A204.1 (cell line): ENCODE data around the gene TCF4.

Source experiments
- FAIRE-seq: peaks from 2 replicates; lab custom pipeline; 2012; peaks lifted over from hg19 to GRCh38; lab: Jason Lieb, UNC

TCF4 gene

DNA sequence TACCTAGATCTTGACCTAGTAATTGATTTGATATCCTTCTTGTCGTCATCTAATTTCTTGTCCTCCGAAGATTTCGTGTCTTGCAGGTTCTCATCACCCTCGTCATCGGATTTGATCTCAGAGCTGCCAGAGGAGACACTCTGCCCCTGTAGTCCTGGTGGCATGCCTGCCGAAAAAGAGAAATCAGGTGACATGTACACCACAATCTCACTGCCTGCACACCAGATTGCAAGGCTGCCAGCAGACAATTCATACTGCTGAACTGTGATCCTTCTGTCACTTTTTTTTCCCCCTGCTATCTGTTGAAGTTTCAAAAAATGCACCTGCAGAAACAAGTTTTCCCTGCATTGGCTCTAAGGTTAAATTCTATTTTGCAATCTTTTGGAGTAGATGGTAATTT lies 355.5 kb downstream of the TCF4 start:
- no peak for FAIRE-seq

DNA sequence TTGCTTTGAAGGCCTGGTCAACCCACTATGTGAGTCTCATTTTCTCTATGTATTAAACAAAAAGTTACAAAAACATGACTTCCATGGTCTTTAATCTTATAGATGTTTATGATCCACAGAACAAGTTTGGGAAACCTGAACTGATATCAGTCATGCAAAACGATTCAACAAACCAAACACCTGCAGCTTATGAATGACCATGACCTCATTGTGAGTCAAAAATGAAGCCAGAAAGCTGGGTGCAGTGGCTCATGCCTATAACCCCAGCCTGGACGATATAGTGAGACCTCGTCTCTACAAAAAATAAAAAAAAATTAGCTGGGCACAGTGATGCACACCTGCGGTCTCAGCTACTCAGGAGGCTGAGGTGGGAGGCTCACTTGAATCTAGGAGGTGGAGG lies 358.3 kb downstream of the TCF4 start:
- FAIRE-seq: no peak

DNA sequence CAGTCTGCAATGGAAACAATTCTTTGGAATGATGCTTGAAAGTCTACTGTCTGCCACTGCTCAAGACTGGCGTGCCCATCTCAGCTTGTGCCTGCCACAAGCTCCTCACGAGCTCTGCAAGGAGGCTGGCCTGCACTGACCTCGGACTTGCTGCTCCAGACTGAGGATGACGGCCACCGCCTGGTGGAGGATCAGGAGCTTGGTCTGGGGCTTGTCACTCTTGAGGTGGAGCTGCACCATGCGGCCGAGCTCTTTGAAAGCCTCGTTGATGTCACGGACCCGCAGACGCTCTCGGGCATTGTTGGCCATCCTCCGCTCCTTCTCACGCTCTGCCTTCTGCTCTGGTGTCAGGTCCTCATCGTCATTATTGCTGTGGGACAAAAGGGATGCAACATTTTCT lies 359.3 kb downstream of the TCF4 start:
- no peak for FAIRE-seq

DNA sequence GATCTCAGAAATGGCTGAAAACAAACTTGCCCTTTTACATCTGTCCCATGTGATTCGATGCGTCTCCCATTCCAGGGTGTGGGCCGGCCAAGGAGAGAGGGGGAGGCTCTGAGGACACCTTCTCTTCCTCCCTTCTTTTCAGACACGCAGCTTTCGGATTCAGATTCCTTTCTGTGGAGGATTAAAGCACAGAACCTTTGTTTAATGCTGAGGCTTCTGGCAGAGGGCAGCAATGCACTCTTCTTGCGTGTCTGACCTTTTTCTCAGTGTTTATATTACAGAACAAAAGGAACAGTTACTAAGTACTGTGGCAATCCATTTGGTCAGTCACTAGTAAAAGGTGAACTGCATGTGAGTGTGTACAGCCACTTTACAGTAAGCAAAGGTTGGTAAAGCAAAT lies 359.8 kb downstream of the TCF4 start:
- no peak for FAIRE-seq

DNA sequence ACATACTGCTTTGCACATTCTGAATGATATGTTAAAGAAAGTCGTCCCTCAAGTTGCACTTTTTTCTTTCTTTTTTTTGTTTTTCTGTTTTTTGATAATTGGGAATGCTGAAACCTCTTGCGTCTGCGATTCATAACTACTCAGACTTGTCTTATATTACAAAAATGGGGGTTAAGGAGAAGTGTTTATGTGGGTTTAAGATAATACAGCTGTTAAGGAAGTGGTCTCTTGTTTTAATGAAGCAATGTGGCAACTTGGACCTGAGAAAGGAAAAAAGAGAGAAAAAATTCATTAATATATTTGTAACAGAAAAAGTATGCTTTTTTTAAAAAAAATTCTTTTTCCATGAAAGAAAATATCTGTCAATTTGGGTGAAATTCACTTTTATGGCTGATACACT lies 360.2 kb downstream of the TCF4 start:
- no peak for FAIRE-seq

DNA sequence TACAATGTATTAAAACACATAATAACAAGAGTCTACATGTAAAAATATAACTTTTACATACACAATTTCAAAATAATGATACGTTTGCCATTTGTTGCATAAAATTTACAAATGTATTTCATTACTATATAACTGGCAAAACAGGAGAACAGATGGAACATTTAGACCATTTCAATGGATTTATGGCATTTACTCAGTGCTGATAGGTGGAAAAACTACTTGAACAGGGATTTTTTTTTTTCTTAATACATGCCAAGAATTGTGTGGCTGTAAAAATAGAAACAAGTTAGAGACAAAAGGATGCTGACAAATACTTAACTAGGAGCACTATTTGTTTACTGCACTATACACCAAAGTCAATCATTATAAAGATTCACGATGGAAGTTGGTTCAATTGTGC lies 361.9 kb downstream of the TCF4 start:
- no peak for FAIRE-seq

DNA sequence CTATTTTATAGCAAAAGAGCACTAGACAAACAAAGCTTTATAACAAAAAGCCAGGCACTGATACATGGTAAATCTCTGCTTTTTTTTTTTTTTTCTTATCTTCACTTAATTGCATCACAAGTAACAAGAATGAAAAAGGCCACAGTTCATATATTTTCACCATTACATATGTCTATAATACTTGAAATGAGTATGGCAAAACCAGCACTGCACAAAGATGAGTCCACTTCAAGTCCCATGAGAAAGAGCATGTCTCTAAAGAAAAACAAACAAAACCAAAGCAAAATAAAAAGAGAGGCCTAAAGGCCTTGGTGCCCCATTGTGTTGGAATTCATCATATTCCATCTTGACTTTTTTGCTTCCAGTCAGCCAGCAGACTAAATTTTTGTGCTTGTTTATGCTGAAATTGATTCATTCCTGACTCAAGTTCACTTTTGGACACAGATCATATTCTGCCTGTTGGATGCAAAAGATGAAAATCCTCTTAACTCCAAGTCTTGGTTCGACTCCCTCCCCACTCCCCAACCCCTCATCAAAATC lies 363.8 kb downstream of the TCF4 start:
- FAIRE-seq: no peak

DNA sequence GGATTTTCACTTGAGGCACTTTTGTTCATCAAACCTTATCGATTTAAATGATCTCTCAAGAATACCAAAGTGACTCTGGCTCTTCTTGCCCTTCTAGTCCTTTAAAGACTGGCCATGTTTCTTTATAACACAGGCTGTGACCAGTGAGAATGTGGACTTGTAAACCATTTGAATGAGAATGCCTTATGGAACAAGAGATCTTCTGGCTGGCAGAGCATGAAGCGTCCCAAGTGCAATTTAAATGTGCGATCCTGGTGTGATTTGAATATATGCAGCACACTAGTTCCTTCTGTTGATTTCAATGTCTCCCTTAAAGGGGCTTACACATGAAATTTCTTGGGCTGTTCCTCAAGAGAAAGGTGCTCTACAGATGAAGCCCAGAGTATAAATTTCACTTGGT lies 366.4 kb downstream of the TCF4 start:
- FAIRE-seq: no peak

DNA sequence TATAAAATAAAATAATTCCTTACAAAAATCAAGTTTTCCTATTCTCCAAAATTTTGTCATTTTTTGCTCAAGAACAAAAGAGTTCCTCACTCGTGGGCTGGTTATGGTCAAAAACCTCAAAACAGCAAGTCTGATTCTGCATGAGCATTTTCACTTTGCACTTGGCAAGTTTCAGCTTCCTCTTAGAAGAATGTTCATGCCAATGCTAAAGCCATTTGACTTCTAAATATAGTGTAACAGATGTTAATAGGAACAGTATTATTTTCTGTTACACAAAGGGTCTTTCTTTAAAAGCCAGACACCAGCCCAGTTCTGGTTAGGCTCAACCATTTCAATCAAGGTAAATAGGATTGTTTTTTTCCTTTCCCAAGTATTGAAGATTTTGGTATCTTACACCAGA lies 367.5 kb downstream of the TCF4 start:
- no peak for FAIRE-seq

DNA sequence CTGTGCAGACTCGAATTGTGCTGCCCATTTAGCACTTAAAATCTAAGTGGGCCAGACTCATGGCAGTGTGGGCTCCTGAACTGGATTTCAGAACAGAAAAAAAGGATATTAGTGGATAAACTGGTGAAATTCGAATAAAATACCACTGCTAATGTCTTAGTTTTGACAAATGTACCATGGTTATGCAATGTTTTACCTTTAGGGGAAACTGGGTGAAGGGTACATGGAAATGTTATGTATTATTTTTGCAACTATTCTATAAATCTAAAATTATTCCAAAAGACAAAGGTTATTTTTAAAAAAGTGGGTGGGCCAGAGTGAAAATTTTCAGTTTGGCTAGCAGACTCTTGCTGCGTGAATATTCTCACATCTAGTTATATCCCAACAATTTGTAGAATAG lies 368.2 kb downstream of the TCF4 start:
- FAIRE-seq: no peak

DNA sequence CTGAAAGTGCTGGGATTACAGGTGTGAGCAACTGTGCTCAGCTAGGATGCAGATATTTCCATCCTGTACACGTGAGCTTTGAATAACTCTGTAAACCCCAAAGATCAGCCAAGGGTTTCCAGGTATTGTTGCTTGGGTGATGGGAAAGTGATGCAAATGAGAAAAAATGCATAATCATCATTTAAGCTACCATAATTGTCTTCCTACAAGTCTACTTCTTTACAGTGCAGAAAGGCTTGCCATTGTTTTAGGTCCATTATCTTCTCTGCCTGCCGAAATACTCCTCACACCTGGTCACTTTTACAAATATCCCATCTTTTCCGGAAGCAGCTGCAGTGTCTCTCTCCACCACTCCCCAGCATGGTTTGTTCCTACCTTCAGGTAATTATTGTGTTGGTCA lies 368.9 kb downstream of the TCF4 start:
- FAIRE-seq: no peak

DNA sequence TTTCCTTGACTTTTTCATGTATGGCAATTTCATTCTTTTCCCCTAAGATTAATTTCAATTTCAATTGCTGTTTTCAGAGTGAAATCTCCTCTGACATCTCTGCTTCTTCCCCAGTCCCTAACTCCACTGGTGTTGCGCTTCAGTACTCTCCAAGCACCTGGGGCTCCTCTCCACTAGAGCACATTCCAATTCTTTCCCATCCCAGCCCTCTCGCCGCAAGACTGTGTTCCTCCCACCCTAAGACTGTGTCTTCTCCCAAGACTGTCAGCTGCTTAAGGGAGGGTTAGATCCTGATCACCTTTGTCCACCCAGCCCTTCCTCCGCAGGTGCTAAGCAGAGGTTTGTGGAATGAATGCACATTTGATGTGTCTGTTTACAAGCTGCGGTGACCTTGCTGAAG lies 373.0 kb downstream of the TCF4 start:
- no peak for FAIRE-seq

DNA sequence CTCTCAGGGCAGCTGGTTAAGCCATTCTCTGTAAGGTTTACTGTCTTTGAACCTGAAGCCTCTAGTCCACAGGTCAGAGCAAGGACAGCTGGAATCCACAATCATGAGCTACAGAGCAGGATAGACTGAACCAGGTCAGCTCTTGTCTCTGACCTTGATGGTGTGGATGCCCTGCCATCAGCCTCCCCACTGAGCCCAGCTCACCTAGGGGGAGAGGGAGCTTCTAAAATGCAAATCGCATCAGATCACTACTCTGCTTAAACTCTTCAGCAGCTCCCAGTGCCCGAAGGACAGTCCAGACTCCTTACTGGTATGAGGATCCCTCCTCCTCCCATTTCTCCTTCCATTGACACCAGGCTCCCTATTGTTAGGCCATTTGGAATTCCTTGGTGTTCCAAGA lies 373.5 kb downstream of the TCF4 start:
- FAIRE-seq: no peak

DNA sequence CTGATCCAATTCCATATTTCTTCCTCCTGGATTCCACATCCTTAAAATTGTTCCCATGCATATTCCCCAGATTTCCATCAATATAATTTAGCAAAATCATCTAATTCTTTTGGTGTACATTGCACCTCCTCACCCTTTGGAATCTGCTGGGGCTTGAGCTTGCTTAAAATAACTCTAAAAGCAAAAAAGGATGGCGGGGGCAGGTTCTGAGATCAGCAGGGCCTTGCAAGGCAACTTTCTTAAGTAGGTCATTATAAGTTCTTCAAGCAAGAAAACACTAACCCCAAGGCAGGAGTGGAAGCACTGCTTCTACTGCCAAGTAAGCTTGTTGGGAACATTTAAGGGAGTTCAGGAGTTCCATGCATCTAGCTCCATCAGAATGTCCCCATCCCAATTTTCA lies 374.4 kb downstream of the TCF4 start:
- no peak for FAIRE-seq

DNA sequence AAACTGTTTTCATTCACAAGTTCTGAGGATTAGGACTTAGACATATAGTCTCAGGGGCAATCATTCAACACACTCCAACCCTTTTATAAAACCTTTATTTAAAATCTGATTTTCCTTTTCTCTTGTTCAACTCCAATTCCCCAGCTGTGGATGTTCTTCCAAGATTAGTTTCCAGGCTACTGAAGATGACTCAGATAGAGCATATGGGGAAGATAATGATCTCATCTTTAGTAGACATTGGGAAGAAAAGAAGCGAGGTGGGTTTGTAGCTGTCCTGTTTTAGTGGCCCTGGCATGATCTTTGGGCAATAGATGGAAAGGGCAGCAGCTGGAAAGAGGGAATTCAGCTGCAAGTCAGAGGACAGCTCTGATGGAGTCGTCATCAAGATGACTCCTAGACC lies 381.1 kb downstream of the TCF4 start:
- no peak for FAIRE-seq

DNA sequence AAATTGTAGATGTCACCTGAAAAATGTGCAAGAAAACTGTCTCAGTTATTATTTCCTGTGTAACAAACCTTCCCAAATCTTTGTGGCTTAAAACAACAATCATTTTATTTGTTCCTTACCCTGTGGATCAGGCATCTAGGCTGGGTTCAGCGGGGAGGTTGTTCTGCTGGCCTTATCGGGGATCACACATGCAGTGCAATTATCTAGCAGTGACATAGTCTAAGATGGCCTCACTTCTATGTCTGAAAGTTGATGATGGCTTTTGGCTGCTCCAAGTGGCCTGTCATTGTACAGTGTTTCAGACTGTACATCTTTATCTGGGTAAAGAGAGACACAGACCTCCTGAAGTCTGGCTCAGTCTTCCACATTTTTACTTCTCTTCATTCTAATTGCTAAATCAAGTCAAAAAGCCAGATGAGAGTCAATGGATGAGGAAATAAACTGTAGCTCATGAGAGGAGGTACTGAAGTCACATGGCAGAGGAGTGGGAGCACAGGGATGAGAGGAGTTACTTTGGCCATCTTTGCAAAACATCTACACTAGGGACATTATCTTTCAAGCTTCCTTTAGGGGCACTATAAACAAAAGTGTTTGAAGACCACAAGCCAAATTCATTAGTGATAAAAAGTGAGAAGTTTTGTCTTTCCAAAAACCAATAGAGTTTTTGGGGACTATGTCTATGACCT lies 385.6 kb downstream of the TCF4 start:
- no peak for FAIRE-seq

DNA sequence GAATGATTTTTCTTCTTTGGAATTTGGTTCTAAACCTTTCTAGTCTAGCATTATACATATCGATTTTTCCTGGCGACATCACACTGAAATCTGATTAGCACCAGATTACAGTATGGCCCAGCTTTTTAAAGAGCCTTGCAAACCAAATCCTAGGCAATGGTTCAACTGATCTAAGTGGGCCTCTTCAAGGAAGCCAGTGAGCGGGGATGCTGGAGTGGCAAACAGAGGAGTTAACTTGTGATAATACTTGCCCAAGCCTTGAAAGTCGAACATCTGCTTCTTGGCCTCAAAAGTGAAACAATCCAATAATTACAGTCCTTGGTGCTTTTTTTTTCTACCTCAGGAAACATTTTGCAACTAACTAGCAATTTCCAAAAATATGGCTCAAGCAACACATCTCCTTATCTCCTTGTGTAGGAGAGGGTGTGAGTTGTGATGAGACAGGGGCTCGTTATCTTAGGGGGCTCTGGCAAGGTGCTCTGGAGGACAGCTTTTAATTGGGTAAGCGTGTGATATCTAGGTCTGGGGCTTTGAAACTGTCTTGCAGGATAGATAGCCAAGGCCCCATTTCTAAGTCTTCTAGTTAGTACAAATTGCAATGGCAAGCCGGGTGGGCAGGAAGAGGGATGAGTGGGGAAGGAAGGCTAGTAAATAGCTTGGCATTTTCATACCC lies 388.6 kb downstream of the TCF4 start:
- no peak for FAIRE-seq

DNA sequence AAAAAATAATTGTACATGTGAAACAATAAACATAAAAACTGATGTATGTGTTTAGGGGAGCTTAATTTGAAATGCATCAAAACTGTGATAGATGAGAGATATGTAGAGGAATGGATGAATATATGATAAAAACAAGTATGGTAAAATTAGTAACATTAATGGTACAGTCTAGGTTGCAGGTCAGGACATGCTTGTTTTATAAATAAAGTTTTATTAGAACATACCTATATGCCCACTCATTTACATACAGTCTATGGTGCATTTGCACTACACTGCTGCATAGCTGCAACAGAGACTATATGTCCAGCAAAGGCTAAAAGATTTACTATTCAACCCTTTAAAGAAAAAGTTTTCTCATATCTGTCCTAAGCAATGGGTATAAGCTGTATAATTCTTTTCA lies 392.1 kb downstream of the TCF4 start:
- FAIRE-seq: no peak

DNA sequence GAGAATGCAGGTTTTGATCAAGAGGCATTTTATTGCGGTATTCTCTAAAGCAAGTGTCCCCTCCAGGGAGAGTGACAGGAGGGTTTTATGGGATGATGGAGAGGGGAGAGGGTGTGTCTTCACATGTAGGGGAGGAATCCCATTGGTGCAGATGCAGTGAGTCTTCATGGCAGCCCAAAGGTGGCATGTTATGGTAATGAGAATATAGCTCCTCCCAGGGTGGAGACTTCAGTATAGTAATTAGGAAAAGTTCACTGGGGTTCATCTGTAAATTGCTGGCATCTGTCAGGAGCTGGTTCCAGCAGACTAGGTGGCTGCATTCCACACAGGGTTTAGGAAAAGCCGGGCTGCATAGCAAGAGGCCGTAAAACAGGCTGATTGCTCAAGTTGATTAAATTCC lies 398.0 kb downstream of the TCF4 start:
- no peak for FAIRE-seq

DNA sequence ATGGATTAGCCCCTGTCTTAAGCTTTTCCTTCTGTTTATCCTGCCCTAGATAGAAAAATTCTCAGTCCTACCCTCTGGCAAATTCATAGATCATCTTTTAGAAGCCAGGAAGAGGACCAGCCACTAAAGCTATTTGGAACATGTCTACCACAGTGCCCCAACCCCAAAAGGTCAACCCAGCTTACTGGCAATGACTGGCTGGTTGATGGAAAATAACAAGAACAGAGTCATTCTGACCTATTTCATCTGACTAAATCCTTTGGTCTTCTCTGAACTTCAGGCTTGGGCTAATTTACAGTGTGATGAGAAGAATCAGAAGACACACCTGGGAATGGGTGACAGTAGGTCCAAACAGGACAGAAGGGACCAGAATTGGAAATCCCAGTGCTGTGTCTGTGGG lies 401.4 kb downstream of the TCF4 start:
- no peak for FAIRE-seq

DNA sequence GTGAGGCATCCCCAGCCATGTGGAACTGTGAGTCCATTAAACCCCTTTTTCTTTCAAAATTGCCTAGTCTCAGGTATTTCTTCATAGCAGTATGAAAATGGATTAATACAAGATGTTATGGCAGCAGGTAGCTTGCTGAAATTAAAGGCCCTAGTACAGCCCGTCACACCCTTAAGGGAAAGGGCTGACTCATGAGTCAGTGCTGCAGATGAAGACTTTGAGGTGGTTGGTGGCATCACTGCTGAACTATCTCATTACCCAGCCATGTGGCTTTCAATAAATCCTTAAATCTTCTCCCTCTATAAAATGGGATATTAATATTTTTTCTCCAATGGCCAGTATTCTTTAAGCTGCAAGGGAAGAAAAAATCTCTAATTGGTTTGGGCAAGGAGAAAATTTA lies 402.6 kb downstream of the TCF4 start:
- FAIRE-seq: no peak

DNA sequence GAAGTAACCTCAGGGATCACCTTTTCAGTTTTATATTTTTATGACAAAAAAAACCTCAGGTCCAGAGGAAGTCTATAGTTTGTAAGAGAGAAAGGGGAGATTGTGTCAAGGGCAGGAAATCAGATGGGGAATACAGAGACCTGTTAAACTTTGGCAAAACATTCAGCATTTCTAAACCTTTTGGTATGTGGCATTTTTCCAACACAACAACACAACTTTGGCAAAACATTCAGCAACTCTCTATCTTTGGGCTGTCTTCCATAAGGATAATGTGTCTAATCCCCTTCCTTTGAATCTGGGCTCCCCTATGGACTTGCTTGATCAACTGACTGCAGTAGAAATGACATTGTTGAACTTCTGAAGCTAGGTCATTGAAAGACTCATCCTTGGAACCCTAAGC lies 408.2 kb downstream of the TCF4 start:
- FAIRE-seq: no peak

DNA sequence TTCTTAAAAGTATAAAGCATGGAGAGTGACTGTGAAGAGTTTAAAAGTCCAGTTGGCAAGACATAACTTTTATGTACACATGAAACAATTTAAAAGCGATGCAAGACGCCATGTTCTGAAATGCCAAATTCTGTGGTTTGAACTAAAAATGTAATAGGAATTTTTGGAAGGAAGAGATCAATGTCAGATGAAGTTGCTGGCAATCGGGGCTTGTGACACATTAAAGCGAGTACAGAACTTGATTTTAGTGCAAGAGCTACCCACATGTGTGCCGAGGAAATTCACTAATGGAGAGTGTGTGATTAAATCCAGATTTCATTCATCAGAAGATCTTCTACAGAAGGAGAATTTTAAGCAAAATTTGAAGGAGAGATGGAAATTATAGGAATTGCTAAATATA lies 408.6 kb downstream of the TCF4 start:
- FAIRE-seq: no peak

DNA sequence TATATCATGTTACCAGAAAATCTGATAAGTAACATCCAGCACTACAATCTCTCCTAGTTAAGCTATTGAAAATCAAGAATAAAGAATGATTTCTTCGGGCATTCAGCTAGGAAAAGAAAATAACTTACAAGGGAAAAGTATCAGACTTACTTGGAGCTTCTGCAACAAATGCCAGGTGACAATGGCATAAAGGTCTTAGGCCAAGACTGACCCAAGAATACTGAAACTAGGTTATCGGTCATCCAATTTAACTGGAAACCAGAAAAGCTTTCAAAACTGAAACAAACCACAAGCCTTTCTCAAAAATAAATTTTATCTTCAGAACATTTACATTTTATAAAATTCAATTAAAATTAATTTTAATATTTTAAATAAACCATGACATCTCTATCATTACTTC lies 414.7 kb downstream of the TCF4 start:
- no peak for FAIRE-seq
